ENCODE results near the gene TMEM33.
A peak's percentile ranks its signal among the peaks of the same experiment; 100 is the strongest.
"Not testable (repeated sequence)": the region's sequence is repeated elsewhere in the genome, so short reads cannot be mapped to it uniquely, and the experiment has no call there.

Gene TMEM33

GRCh38 chr4:41934901-41935651 is at the start of gene TMEM33:
Gene TMEM33, plus strand, starts transcription at chr4:41935429. Its CDS starts 56 bp downstream, at chr4:41935485.
- DNase-seq, result peak; percentile 91

- DNase-seq, result no peak
These were observed 49.8 kb upstream of the TMEM33 start for GRCh38 chr4:41885456-41885855.

GRCh38 chr4:41887277-41887676 is 48.0 kb upstream of the TMEM33 start:
- DNase-seq, result no peak

- peak; percentile 40 for DNase-seq
These were observed 47.2 kb upstream of the TMEM33 start for GRCh38 chr4:41887821-41888686.

- DNase-seq, result no peak
These were observed 46.5 kb upstream of the TMEM33 start for GRCh38 chr4:41888687-41889074.

- no peak for DNase-seq
These were observed 45.9 kb upstream of the TMEM33 start for GRCh38 chr4:41889317-41889716.

GRCh38 chr4:41890085-41890484 is 45.1 kb upstream of the TMEM33 start:
- no peak for DNase-seq

GRCh38 chr4:41896648-41897047 is 38.6 kb upstream of the TMEM33 start:
- no peak for DNase-seq

GRCh38 chr4:41897698-41898097 is 37.5 kb upstream of the TMEM33 start:
- no peak for DNase-seq

- not testable (repeated sequence) for DNase-seq
These were observed 26.1 kb upstream of the TMEM33 start for GRCh38 chr4:41909136-41909535.

- DNase-seq, result no peak
These were observed 22.7 kb upstream of the TMEM33 start for GRCh38 chr4:41912546-41912945.

GRCh38 chr4:41913509-41913908 is 21.7 kb upstream of the TMEM33 start:
- DNase-seq, result no peak

- DNase-seq, result no peak
These were observed 17.0 kb upstream of the TMEM33 start for GRCh38 chr4:41918278-41918677.

GRCh38 chr4:41920416-41920815 is 14.8 kb upstream of the TMEM33 start:
- peak; percentile 29 for DNase-seq

- no peak for DNase-seq
These were observed 13.8 kb upstream of the TMEM33 start for GRCh38 chr4:41921476-41921875.

GRCh38 chr4:41927796-41928499 is 7.3 kb upstream of the TMEM33 start:
- DNase-seq, result no peak

GRCh38 chr4:41930139-41930831 is 4.9 kb upstream of the TMEM33 start:
- DNase-seq, result no peak

GRCh38 chr4:41932988-41933387 is 2.2 kb upstream of the TMEM33 start:
- no peak for DNase-seq

- peak; percentile 96 for DNase-seq
These were observed 1.2 kb upstream of the TMEM33 start for GRCh38 chr4:41933997-41934503.

- peak; percentile 90 for DNase-seq
These were observed 722 bp upstream of the TMEM33 start for GRCh38 chr4:41934514-41934900.

- peak; percentile 66 for DNase-seq
These were observed 408 bp downstream of the TMEM33 start for GRCh38 chr4:41935652-41936021.

- DNase-seq, result peak; percentile 83
These were observed 3.9 kb downstream of the TMEM33 start for GRCh38 chr4:41939016-41939626.

Data from inflammatory macrophage treated with lipopolysaccharide for 4 hours (primary cell).